Hair follicular keratinocyte (primary cell): ENCODE results near the gene WARS2. TPM values are rescaled to one million over a fixed set of nuclear protein-coding genes. Genes with fewer than 3 reads are reported as not detected.

ENCODE experiments used
- total RNA-seq: library from RNA; depleted of rRNA; stranded (reverse); fragments of >200 nt; gene quantifications from 2 replicates; pipeline ENCODE4 v1.2.3, GENCODE V29; 2015

Gene WARS2
- 9.1 and 10.3 TPM in 2 replicates for total RNA-seq

DNA sequence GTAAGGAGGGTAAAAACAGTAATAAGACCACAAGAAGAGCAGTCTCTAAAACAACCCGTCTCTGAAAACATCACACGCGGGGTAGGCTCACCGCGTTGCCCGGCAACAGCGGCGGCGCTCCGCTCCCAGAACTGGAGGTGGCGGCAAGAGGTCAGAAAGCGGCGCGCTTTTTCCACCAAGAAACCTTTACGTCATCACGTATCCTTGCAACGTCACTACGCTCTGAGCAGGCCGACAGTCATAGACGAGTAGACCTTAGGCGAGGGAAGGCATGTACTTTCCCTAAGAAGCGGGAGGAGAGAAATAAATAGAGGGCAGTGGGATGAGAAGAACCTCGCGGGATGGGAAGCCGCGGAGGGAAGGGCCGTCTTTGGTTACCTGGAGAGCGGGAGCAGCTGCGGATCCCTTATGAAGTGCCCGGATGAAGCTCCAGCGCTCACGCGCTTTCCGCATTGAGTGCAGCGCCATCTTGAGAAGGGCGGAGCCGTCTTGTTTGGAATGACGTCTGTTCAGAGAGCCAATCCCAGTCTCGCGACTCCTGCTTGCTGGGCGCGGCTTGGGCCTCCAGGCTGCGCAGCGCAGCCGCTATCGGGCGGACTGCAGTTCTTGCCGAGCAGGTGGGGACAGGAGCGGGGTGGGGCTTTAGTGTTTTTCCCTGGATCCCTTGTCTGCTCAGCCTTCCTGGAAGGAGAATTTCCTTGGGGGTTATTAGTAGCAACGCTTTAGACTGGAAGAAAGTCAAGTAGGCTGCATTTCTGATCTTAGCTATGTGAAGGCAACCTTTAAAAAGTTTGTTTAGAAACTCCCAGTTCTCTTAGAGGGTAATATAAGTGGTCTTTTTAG, at the start of gene WARS2:
Gene WARS2, minus strand, starts transcription at position 477 of the 843 bp plus-strand sequence. Its CDS starts 9 bp downstream, at position 468.

DNA sequence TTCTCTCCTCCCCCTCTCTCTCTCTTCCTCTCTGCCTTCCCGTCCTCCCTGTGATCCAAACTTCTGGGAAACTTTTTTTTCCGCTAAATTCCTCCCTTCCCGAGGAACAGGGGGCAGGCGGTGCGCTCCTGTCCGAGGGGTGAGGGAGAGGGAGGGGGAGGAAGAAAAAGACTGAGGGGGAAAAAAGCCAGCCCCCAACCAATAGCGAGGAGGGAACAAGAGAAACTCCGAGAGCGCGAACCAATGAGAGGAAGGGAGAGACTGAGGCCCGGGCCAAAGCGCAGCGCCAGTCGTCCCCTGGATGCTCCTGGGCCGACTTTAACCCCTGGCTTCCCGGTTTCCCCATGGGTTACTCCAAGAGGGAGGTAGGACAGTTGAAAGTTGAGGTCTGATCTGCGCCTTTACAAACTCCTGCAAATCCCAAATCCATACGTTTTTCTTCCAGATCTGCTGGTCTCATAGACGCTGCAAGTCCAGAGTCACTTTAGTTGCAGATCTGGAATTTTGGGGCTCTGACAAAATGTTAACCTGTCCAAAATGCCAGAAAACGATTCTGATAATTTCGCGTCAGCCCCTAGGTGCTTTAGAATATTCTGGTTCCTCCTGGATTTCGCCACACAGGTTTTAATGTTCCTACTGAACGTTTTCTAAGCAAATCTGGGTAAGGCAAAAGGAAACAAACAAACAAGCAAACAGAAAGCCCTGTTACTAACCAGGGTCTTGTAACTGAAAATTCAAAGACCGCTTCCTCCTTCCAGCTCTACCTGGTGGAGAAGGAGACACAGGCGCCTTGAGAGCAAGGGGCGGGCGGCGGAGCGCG, 152.1 kb downstream of the WARS2 start, which contains the start of gene TBX15:
Gene TBX15, minus strand, starts transcription at position 158 of the 820 bp plus-strand sequence. CDS start 548 bp downstream, outside the sequence.

Other genes with a start within 250 kb of the WARS2 start
- not detected in 2 replicates for gene TBX15, start 152.3 kb downstream of the WARS2 start, total RNA-seq
- not detected in 2 replicates for gene HAO2, start 228.1 kb upstream of the WARS2 start, total RNA-seq